Fibroblast of the aortic adventitia (primary cell): ENCODE data around the gene IDH3A. TPM values are rescaled to one million over a fixed set of nuclear protein-coding genes. Genes with fewer than 3 reads are reported as not detected.

Experiments
- DNase-seq: peaks from one replicate; pipeline ENCODE4 v3.0.0-alpha.2; 2010; ENCODE audit warnings: low read depth
- H3K4me3 ChIP-seq: 2 replicates; pipeline ENCODE4 v1.5.1; 2011; ENCODE audit warnings: low read depth, mild to moderate bottlenecking, control low read depth, low read length, moderate library complexity
- total RNA-seq: library from RNA; depleted of rRNA; stranded (reverse); fragments of >200 nt; gene quantifications from 2 replicates; pipeline ENCODE4 v1.2.3, GENCODE V29; 2012; ENCODE audit warnings: low replicate concordance
- TF ChIP-seq, protein P1 (sequence below): IDR thresholded peaks from 2 replicates; pipeline ENCODE4 v1.5.1; 2011; ENCODE audit warnings: mild to moderate bottlenecking, low read length, control low read depth, inconsistent platforms; ENCODE audit not compliant: insufficient read depth

Gene IDH3A
- total RNA-seq, 1 donor, result 53.8 TPM

GRCh38 chr15:78110096-78110495 lies 39.1 kb upstream of the IDH3A start:
- no peak for DNase-seq
- TF ChIP-seq, protein P1, sequence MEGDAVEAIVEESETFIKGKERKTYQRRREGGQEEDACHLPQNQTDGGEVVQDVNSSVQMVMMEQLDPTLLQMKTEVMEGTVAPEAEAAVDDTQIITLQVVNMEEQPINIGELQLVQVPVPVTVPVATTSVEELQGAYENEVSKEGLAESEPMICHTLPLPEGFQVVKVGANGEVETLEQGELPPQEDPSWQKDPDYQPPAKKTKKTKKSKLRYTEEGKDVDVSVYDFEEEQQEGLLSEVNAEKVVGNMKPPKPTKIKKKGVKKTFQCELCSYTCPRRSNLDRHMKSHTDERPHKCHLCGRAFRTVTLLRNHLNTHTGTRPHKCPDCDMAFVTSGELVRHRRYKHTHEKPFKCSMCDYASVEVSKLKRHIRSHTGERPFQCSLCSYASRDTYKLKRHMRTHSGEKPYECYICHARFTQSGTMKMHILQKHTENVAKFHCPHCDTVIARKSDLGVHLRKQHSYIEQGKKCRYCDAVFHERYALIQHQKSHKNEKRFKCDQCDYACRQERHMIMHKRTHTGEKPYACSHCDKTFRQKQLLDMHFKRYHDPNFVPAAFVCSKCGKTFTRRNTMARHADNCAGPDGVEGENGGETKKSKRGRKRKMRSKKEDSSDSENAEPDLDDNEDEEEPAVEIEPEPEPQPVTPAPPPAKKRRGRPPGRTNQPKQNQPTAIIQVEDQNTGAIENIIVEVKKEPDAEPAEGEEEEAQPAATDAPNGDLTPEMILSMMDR, result no peak
- no peak overlapping the region for H3K4me3 ChIP-seq

GRCh38 chr15:78110916-78111475 lies 38.2 kb upstream of the IDH3A start:
- H3K4me3 ChIP-seq, result no peak overlapping the region
- DNase-seq, result no peak
- TF ChIP-seq, protein P1, result no peak

DNA sequence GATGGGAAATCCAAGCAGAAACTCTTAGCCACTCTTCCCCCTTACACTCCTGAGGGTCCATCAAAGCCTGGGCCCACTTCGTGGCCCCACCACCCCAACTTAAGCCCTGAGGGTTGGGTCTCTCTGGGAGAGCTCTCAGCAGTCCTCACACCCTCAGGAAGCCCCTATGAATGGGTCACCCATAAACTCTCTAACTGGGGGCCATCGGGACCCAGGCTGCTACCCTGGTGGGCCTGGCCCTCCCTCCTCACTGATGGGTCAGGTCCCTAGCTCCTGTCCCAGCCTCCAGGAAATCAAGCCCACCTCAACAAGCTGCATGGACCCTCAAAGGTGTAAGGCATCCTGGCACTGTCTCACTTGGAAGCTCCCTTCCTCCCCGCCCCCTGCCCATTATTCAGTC lies 37.4 kb upstream of the IDH3A start:
- TF ChIP-seq, protein P1, result no peak
- no peak overlapping the region for H3K4me3 ChIP-seq
- no peak for DNase-seq

- DNase-seq, result no peak
- no peak overlapping the region for H3K4me3 ChIP-seq
- TF ChIP-seq, protein P1, result no peak
Measured at GRCh38 chr15:78112551-78112950, 36.6 kb upstream of the IDH3A start.

DNA sequence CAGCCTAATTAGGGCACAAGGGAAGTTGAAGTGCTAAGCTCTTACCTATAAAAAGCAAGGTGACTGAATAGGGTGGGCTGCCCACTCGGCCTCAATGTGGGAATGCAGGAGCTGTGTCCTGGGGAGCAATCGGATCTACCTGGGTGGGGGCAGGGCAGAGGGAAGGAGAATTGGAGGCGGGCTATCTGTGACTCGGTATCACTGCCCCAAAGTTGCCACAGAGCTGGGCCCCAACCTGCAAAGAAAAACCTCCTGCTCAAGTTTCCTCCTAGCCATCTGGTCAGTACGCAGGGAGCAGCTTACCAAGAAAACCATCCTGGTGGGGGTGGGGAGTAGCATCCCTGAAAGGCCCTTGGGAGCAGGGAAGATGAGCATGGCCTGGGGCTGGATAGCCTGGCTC lies 28.6 kb upstream of the IDH3A start:
- no peak for DNase-seq
- TF ChIP-seq, protein P1, result no peak
- no peak overlapping the region for H3K4me3 ChIP-seq

DNA sequence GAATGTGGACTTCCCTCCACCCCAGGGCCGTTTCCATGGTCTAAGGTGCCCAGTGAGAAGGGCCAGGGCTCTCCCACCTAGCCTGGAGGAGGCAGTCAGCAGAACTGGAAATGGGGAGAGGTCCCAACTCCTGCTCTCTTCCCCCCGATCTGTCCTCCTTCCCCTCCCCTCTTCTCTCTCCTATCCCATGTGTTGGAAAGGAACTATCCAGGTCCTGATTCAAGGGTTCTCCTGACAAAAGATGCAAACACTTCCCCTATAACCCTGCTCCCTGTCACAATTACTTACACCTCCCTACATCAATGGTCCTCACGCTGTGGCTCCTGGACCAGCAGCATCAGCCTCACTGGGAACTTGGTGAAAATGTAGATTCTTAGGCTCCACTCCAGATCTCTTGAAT lies 23.9 kb upstream of the IDH3A start:
- DNase-seq, result no peak
- TF ChIP-seq, protein P1, result no peak
- no peak overlapping the region for H3K4me3 ChIP-seq

DNA sequence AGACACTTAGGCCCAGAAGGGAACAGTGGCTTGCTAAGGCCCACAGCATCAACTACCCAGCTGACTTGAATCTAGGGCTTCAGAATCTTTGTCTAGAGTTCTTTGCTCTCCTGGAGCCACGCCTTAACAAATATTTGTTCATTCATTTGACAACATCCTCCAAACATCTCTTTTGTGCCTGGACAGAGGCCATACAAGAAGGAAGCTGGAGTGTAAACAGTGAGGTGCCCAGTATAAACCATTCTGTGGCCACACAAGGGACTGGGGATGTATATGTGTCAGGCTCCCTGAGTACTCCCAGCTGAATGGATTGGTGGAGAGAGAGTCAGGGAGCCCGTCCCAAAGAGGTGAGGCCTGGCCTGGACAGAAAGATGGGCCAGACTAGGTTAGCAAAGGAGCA lies 21.3 kb upstream of the IDH3A start:
- H3K4me3 ChIP-seq, result no peak overlapping the region
- no peak for DNase-seq
- TF ChIP-seq, protein P1, result no peak
